ENCODE data around the gene KLF16. TPM values are rescaled to one million over a fixed set of nuclear protein-coding genes. Genes with fewer than 3 reads are reported as not detected.
"Not testable (repeated sequence)": the region's sequence is repeated elsewhere in the genome, so short reads cannot be mapped to it uniquely, and the experiment has no call there.

Gene KLF16
- total RNA-seq, 1 donor from 2014 or later: 9.8 TPM

GRCh38 chr19:1884291-1884718 is 20.9 kb upstream of the KLF16 start:
- DNase-seq (ENCODE audit: low read depth, low spot score): no peak

GRCh38 chr19:1883784-1884183 is 20.4 kb upstream of the KLF16 start:
- no peak for DNase-seq (ENCODE audit: low read depth, low spot score)

GRCh38 chr19:1882786-1883692 is 19.7 kb upstream of the KLF16 start:
- no peak for DNase-seq (ENCODE audit: low read depth, low spot score)

- no peak for DNase-seq (ENCODE audit: low read depth, low spot score)
Measured at GRCh38 chr19:1882089-1882785, 18.9 kb upstream of the KLF16 start.

DNA sequence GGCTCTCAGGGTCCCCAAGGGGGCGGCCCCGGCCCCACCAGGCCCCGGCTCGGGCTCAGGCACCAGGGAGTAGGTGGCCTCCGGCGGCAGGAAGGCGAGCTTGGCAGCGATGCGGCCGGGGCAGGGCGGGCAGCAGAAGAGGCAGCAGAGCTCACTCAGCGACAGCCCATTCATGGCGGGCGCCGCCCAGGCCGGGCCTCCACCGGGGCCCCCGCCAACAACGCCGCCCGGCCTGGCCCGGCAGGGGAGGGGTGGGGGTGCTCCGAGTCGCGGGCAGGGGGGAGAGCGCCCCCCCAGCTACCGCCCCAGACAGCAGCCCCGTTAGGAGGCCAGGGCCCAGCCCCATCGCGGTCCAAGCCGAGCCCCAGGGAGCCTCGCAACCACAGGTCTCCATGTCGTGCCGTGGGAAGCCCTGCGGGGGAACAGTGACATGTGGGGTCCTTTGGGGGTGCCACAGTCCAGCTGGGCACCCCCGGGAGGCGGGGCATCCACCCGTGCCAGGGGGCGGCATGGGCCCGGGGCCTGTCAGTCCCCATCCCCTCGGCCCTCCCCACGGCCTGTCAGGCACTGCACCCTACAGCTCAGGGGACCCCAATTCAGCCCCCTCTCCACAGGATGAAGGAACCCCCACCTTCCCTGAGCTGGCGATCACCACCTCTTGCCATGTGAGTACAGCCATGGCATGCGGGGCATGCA is 18.2 kb upstream of the KLF16 start:
- not testable (repeated sequence) for DNase-seq (ENCODE audit: low read depth, low spot score)

- no peak for DNase-seq (ENCODE audit: low read depth, low spot score)
Measured at GRCh38 chr19:1880611-1881392, 17.4 kb upstream of the KLF16 start.

GRCh38 chr19:1879982-1880381 is 16.6 kb upstream of the KLF16 start:
- DNase-seq (ENCODE audit: low read depth, low spot score): not testable (repeated sequence)

GRCh38 chr19:1878583-1878982 is 15.2 kb upstream of the KLF16 start:
- not testable (repeated sequence) for DNase-seq (ENCODE audit: low read depth, low spot score)

- DNase-seq (ENCODE audit: low read depth, low spot score): not testable (repeated sequence)
Measured at GRCh38 chr19:1877280-1877660, 13.9 kb upstream of the KLF16 start.

DNA sequence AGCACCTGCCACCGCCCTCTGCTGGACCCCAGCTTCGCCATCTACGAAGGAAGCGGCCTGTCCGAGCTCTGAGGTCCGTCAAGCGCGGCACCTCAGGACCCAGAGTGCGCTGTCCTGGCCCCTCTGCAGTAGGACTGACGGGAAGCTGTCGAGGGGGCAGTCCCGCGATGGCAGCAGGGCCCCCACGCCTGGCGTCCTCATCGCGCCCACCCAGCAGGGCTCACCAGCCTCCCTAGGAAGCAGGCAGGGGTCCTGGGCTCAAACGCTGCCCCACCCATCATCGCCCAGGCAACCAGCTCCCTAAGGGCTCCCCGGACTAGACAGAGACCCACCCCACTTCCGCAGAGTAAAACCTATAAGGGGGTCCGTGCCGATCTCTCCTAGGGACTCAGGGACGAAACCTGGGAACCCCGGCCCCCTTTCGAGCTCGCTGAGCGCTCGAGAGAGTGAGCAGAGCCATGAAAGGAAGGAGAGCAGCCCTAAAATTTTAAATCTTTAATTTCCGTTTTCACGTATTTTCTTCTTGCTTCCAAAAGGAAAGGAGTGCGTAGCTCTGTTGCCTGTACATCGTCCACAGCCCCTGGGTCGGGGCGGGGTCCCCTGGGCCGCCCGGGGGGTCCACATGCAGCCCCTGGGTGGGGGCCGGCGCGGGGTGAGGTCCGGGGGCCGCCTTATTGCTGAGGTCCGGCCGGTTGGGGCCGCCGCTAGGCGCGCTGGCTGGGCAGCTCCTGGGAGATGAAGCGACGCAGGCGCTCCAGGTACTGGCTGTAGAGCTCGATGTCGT is 13.3 kb upstream of the KLF16 start:
- not testable (repeated sequence) for DNase-seq (ENCODE audit: low read depth, low spot score)

- no peak for DNase-seq (ENCODE audit: low read depth, low spot score)
Measured at GRCh38 chr19:1875646-1876495, 12.5 kb upstream of the KLF16 start.

DNA sequence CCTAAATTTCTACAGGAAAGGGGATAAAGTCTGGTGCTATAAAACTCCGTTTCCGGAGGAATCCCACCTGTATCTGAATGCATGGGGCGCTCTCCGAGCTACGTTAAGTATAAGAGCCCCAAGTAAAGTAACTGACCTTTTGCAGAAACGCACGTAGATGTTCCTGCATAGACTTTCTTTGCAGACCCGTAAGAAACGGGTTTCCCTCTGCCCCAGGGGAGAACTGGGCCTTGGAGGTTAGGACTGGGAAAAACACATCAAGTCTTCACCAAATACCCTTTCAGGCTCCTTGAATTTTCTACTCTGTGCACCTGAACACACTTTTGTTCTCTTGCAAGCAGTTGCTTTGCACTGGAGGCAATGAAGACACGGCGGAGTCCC is 11.9 kb upstream of the KLF16 start:
- DNase-seq (ENCODE audit: low read depth, low spot score): not testable (repeated sequence)

DNA sequence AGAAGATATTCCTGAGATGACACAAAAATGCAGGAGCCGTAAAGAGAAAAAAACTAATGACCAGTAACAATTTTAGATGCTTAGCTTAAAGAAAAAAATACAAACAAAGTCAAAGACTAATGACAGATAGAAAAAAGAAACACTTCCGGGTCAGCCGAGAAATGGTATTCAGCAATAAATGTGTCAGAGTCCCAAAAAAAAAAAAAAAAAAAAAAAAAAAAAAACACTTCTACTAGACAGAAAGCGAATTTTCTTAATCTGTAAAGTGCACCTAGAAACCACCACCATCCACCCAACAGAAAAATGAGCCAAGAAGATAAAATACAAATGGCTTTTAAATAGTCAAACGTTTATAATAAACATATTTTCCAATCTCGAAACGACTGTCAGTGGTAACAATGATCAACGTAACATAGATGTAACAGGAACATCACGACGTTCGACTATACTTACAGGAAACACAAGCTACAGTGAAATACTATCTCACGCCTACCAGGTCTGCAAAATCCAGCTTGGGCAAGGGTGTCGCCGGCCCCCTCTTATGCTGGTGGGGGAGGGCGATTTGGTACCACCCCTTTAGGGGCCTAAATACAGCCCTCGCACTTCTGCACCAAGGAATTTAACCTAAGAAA is 11.3 kb upstream of the KLF16 start:
- no peak for DNase-seq (ENCODE audit: low read depth, low spot score)

- no peak for DNase-seq (ENCODE audit: low read depth, low spot score)
Measured at GRCh38 chr19:1873524-1874473, 10.4 kb upstream of the KLF16 start.

GRCh38 chr19:1872807-1873523 is 9.6 kb upstream of the KLF16 start:
- DNase-seq (ENCODE audit: low read depth, low spot score): no peak

- DNase-seq (ENCODE audit: low read depth, low spot score): no peak
Measured at GRCh38 chr19:1871630-1872029, 8.3 kb upstream of the KLF16 start.

DNA sequence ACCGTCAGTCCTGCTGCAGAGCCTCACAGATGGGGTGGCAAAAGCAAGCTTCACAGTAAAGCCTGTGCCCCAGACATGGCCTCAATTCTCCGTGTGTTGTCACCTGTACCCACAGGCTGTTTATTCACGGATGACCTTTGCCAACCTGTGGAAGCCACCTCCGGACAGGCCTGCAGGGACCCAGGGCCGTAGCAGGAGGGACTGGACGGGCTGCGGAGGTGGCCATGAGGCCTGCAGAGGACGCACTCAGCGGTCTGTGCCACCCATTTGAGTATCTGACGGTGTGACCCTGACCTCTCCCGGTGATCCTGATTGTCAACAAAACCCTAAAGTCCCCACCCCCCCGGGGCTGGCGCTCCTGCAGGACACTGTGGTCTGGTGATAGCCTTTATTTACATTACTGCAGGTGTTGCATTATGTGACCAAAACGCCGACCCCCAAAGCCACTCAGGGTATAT is 7.8 kb upstream of the KLF16 start:
- DNase-seq (ENCODE audit: low read depth, low spot score): no peak
